Measurements from ENCODE around the gene FRMD8. TPM values are rescaled to one million over a fixed set of nuclear protein-coding genes. Genes with fewer than 3 reads are reported as not detected.
A peak's percentile ranks its signal among the peaks of the same experiment; 100 is the strongest.

Gene FRMD8
- total and polyA plus RNA-seq, 9 of the 15 experiments (the other 6 are each of a cell fraction or from before 2014, with no cell fraction given): 4.5 to 54.5 (median 15.8) TPM

GRCh38 chr11:65417702-65418430 is 31.4 kb downstream of the FRMD8 start (continued):
- TF ChIP-seq EHMT2 (IDR thresholded peaks at IDR 0.05) (no peak), L3MBTL2 (IDR thresholded peaks at IDR 0.05) (no peak), ELF1 (tag; IDR thresholded peaks at IDR 0.05) (no peak), NR4A1 (CRISPR knock-in tag; IDR thresholded peaks at IDR 0.05) (no peak), NR4A1 (tag; IDR thresholded peaks at IDR 0.05) (peak; percentile 13; the same call in 1 of the 2 replicates), TCFL5 (CRISPR knock-in tag; conservative IDR thresholded peaks at IDR 0.05) (no peak), ZNF263 (CRISPR knock-in tag; IDR thresholded peaks at IDR 0.05; ENCODE audit: borderline replicate concordance) (peak; percentile 37; the same call in 1 of the 2 replicates), STAT6 (CRISPR knock-in tag; IDR thresholded peaks at IDR 0.05) (no peak), ZBTB12 (CRISPR knock-in tag; IDR thresholded peaks at IDR 0.05) (no peak), ZBTB7A (IDR thresholded peaks at IDR 0.05; ENCODE audit: borderline replicate concordance, control insufficient read depth, low read depth, low read length) (peak; percentile 97), SNRNP70 (optimal IDR thresholded peaks at IDR 0.05; ENCODE audit: low read depth, low read length) (no peak), ZNF124 (CRISPR knock-in tag; IDR thresholded peaks at IDR 0.05) (0 out of 2 replicates have a peak, but pooled peaks have one; percentile 63), CREBBP (IDR thresholded peaks at IDR 0.05; ENCODE audit: low read depth, low read length) (no peak), KLF6 (CRISPR knock-in tag; IDR thresholded peaks at IDR 0.05; ENCODE audit: borderline replicate concordance) (no peak), MCM3 (IDR thresholded peaks at IDR 0.05) (no peak), ARID4B (CRISPR knock-in tag; IDR thresholded peaks at IDR 0.05) (peak; percentile 40; the same call in 1 of the 2 replicates), GATAD2B (IDR thresholded peaks at IDR 0.05; ENCODE audit: borderline replicate concordance) (no peak), POLR2H (tag; IDR thresholded peaks at IDR 0.05; ENCODE audit: low read depth) (no peak), POLR2G (IDR thresholded peaks at IDR 0.05; ENCODE audit: low read depth, low read length) (peak; percentile 36; the same call in 1 of the 2 replicates), RBM25 (IDR thresholded peaks at IDR 0.05; ENCODE audit: low read depth, low read length, severe bottlenecking) (no peak), MEF2A (IDR thresholded peaks at IDR 0.05; ENCODE audit: control insufficient read depth, low read depth, low read length) (peak; percentile 85)

Data from K562 (cell line).